ENCODE measurements around the gene EPHB6. TPM values are rescaled to one million over a fixed set of nuclear protein-coding genes. Genes with fewer than 3 reads are reported as not detected.

The EPHB6 gene
- total RNA-seq, 1 experiment from 2014 or later: 12.6 TPM

GRCh38 chr7:142860968-142861367 is 6.1 kb downstream of the EPHB6 start (continued):
- TF ChIP-seq, protein P1, sequence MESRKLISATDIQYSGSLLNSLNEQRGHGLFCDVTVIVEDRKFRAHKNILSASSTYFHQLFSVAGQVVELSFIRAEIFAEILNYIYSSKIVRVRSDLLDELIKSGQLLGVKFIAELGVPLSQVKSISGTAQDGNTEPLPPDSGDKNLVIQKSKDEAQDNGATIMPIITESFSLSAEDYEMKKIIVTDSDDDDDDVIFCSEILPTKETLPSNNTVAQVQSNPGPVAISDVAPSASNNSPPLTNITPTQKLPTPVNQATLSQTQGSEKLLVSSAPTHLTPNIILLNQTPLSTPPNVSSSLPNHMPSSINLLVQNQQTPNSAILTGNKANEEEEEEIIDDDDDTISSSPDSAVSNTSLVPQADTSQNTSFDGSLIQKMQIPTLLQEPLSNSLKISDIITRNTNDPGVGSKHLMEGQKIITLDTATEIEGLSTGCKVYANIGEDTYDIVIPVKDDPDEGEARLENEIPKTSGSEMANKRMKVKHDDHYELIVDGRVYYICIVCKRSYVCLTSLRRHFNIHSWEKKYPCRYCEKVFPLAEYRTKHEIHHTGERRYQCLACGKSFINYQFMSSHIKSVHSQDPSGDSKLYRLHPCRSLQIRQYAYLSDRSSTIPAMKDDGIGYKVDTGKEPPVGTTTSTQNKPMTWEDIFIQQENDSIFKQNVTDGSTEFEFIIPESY (IDR thresholded peaks at IDR 0.05; ENCODE audit: extremely low read depth, insufficient replicate concordance, low read length): no peak
- no peak for TF ChIP-seq ATF3 (IDR thresholded peaks at IDR 0.05)
- no peak for TF ChIP-seq EGR1 (IDR thresholded peaks at IDR 0.05; ENCODE audit: low read depth)
- no peak for TF ChIP-seq SP1 (IDR thresholded peaks at IDR 0.05; ENCODE audit: low read depth)

DNA sequence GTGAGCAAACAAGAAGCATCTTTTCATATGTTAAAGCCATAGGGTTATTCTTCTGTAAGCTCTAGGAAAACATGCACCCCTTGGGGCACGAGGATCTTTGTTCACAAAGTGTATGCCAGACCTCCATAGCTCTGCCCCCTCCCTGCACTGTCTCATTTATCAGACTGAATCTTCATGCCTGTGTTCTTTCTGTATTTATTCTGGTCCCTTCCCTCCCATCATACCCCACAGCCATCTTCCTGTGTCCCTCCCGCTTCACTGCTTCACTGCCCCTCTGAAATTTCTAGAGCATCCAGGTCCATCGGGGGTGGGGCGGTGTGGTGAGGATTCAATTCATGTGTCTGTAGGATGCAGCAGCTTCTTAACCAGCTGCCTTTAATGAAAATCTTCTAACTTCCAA is 7.5 kb downstream of the EPHB6 start:
- ChIA-PET RAD21 (ENCODE audit: low non-redundant PET in 1 of 2, low total read pairs in 2 of 2, uncharacterized antibody in 2 of 2, unreplicated experiment in 2 of 2) (no interaction called here), CTCF (interaction anchor here (1.5 kb wide), 1 partner anchor 11 kb away, joined by 4 read pairs; no protein-coding TSS in a partner anchor), POLR2A (no interaction called here)
- Histone ChIP-seq H4K20me1 (ENCODE audit: insufficient read depth) (no peaks in the 10 kb centered on the region), H3K9ac (ENCODE audit: low read length) (no peak overlapping the region), H3K27ac (ENCODE audit: low read depth, low read length) (no peak overlapping the region), H2AFZ (ENCODE audit: low read depth, low read length, poor library complexity, severe bottlenecking) (no peak overlapping the region), H3K27me3 (ENCODE audit: insufficient read depth, low read length) (no peaks in the 10 kb centered on the region), H3K36me3 (ENCODE audit: control insufficient read depth in 1 of 2, insufficient read depth in 2 of 2, low read length in 2 of 2) (no peaks in the 10 kb centered on the region), H3K79me2 (ENCODE audit: insufficient read depth, low read length) (no peaks in the 10 kb centered on the region), H3K4me2 (ENCODE audit: low read length) (no peak overlapping the region), H3K4me1 (ENCODE audit: control insufficient read depth in 1 of 2, insufficient read depth in 2 of 2, low read length in 2 of 2) (peaks cover 5% of the 10 kb centered on the region in 2 experiments), H3K9me3 (ENCODE audit: control insufficient read depth in 1 of 2, insufficient read depth in 1 of 2, low read depth in 1 of 2, low read length in 2 of 2) (no peaks in the 10 kb centered on the region), H3K9me2 (ENCODE audit: insufficient read depth) (no peaks in the 10 kb centered on the region), H3K4me3 (replicated peaks in 1 of 2; ENCODE audit: low read depth in 1 of 2, low read length in 2 of 2) (no peak overlapping the region)
- DNase-seq (ENCODE audit: low read depth, low spot score) (no peak), ATAC-seq (no peak)
- BruUV-seq (replicated peaks): no TSS peak
- intact Hi-C loops (cut with micrococcal nuclease): no loop called here
- TF ChIP-seq CBX3 (IDR thresholded peaks at IDR 0.05; ENCODE audit: low read depth) (no peak), EZH2 (IDR thresholded peaks at IDR 0.05) (no peak), ATF3 (IDR thresholded peaks at IDR 0.05) (no peak), SRF (IDR thresholded peaks at IDR 0.05; ENCODE audit: low read depth) (no peak), JUND (IDR thresholded peaks at IDR 0.05) (no peak), MAX (IDR thresholded peaks at IDR 0.05) (no peak), SP1 (IDR thresholded peaks at IDR 0.05; ENCODE audit: low read depth) (no peak), ELF1 (IDR thresholded peaks at IDR 0.05; ENCODE audit: borderline replicate concordance, low read depth) (no peak), EZH2phosphoT487 (IDR thresholded peaks at IDR 0.05; ENCODE audit: borderline replicate concordance) (no peak), RAD21 (IDR thresholded peaks at IDR 0.05; ENCODE audit: low read depth) (no peak), ZNF274 (IDR thresholded peaks at IDR 0.05; ENCODE audit: low read depth, low read length) (no peak), FOSL1 (IDR thresholded peaks at IDR 0.05; ENCODE audit: low read depth) (no peak), CEBPB (IDR thresholded peaks at IDR 0.05; ENCODE audit: low read depth) (no peak), ZFX (IDR thresholded peaks at IDR 0.05) (no peak), TCF7L2 (IDR thresholded peaks at IDR 0.05; ENCODE audit: borderline replicate concordance, extremely low read depth, insufficient read depth, insufficient read length) (no peak), REST (IDR thresholded peaks at IDR 0.05; ENCODE audit: low read depth) (no peak)
- TF ChIP-seq, protein P1 (IDR thresholded peaks at IDR 0.05; ENCODE audit: extremely low read depth, insufficient replicate concordance, low read length): no peak
